HepG2 (cell line): ENCODE data around the gene PLEKHA8. TPM values are rescaled to one million over a fixed set of nuclear protein-coding genes. Genes with fewer than 3 reads are reported as not detected.
A peak's percentile ranks its signal among the peaks of the same experiment; 100 is the strongest.

Experiments
- SRSF4 ChIP-seq: fragments of 200-400 bp; formaldehyde crosslinking; IDR thresholded peaks from one replicate; pipeline ENCODE4 v1.6.1; 2018; ENCODE audit warnings: mild to moderate bottlenecking, low read depth, low read length, moderate library complexity; ENCODE audit not compliant: poor library complexity, severe bottlenecking
- TAF1 ChIP-seq: sonication (generic); formaldehyde crosslinking; IDR thresholded peaks from 2 replicates; pipeline ENCODE4 v1.4.0; 2020; ENCODE audit warnings: missing genetic modification reagents
- ZNF318 ChIP-seq: sonication (generic); formaldehyde crosslinking; IDR thresholded peaks from 2 replicates; pipeline ENCODE4 v1.4.0; 2020; ENCODE audit warnings: mild to moderate bottlenecking, missing genetic modification reagents
- ZNF710 ChIP-seq: sonication (generic); formaldehyde crosslinking; IDR thresholded peaks from 2 replicates; pipeline ENCODE4 v1.5.0; 2020; ENCODE audit warnings: mild to moderate bottlenecking, missing genetic modification reagents, borderline replicate concordance
- polyA plus RNA-seq, 8 experiments: library from polyadenylated mRNA; depleted of rRNA in 3 of 8; stranded (reverse) in 7 of 8; unstranded in 1 of 8; fragments of >200 nt; fragmentation: Illumina TruSeq in 4 of 8; extraction: Trizol in 4 of 8; gene quantifications; 2 replicates each; pipeline versions ENCODE4 v1.2.1 to v1.2.3, GENCODE V29; 2011 to 2016; ENCODE audit warnings: low read depth in 4 of 8, missing spikeins in 1 of 8, mixed read lengths in 1 of 8; ENCODE audit not compliant: insufficient read depth in 1 of 8
- total RNA-seq, 5 experiments: library from RNA; depleted of rRNA; stranded (reverse); fragments of >200 nt; fragmentation: Illumina TruSeq; extraction: Trizol; gene quantifications; 2 replicates each; pipeline ENCODE4 v1.2.3, GENCODE V29; 2016; ENCODE audit warnings: low read depth in 1 of 5
- TF ChIP-seq, protein P1 (sequence below): sonication (generic); formaldehyde crosslinking; IDR thresholded peaks from 2 replicates; pipeline ENCODE4 v1.4.0; 2020; ENCODE audit warnings: mild to moderate bottlenecking, missing genetic modification reagents
- TF ChIP-seq, protein P2 (sequence below): IDR thresholded peaks from 2 replicates; pipeline ENCODE4 v1.6.1; 2016; ENCODE audit warnings: low read depth, missing genetic modification reagents, missing compliant biosample characterization
- TF ChIP-seq, protein P3 (sequence below): IDR thresholded peaks from 2 replicates; pipeline ENCODE4 v1.6.1; 2016; ENCODE audit warnings: missing biosample characterization, missing genetic modification reagents, low read depth

The PLEKHA8 gene
- total and polyA plus RNA-seq, 2 of the 13 experiments (the other 11 are each of a cell fraction or from before 2014, with no cell fraction given), result 12.5 to 26.4 TPM

DNA sequence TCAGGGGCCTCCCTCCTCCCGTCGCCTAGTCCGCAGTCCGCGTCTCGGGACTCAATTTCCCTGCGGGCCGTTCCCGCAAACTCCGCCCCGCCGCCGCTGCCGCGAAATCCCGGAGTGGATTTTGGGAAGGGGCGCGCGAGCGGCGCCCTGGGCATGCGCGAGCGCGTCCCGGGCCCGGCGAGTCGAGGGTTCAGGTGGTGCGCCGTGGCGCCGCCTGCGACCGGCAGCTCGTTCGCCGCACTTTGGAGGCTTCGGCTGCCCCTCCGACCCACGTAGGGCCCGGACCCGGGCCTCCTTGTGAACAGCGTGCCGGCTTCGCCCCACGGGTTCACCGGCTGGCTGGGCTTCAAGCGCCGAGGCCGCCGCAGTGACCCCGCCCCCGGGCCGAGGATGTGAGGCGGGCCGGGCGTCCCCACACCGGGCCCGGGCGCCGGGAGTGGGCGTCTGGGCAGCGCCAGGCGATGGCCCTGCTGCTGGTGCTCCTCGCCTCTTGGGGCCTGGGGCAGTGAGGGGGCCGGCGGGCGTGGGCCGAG lies at the start of gene PLEKHA8 (continued):
- TF ChIP-seq ZNF318 (CRISPR knock-in tag) (peak; percentile 23; the same call in 1 of the 2 replicates), ZNF710 (peak; percentile 76), TAF1 (CRISPR knock-in tag) (peak; percentile 78), SRSF4 (no peak)
- TF ChIP-seq, protein P1, sequence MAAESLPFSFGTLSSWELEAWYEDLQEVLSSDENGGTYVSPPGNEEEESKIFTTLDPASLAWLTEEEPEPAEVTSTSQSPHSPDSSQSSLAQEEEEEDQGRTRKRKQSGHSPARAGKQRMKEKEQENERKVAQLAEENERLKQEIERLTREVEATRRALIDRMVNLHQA (CRISPR knock-in tag), result no peak
- TF ChIP-seq, protein P2, sequence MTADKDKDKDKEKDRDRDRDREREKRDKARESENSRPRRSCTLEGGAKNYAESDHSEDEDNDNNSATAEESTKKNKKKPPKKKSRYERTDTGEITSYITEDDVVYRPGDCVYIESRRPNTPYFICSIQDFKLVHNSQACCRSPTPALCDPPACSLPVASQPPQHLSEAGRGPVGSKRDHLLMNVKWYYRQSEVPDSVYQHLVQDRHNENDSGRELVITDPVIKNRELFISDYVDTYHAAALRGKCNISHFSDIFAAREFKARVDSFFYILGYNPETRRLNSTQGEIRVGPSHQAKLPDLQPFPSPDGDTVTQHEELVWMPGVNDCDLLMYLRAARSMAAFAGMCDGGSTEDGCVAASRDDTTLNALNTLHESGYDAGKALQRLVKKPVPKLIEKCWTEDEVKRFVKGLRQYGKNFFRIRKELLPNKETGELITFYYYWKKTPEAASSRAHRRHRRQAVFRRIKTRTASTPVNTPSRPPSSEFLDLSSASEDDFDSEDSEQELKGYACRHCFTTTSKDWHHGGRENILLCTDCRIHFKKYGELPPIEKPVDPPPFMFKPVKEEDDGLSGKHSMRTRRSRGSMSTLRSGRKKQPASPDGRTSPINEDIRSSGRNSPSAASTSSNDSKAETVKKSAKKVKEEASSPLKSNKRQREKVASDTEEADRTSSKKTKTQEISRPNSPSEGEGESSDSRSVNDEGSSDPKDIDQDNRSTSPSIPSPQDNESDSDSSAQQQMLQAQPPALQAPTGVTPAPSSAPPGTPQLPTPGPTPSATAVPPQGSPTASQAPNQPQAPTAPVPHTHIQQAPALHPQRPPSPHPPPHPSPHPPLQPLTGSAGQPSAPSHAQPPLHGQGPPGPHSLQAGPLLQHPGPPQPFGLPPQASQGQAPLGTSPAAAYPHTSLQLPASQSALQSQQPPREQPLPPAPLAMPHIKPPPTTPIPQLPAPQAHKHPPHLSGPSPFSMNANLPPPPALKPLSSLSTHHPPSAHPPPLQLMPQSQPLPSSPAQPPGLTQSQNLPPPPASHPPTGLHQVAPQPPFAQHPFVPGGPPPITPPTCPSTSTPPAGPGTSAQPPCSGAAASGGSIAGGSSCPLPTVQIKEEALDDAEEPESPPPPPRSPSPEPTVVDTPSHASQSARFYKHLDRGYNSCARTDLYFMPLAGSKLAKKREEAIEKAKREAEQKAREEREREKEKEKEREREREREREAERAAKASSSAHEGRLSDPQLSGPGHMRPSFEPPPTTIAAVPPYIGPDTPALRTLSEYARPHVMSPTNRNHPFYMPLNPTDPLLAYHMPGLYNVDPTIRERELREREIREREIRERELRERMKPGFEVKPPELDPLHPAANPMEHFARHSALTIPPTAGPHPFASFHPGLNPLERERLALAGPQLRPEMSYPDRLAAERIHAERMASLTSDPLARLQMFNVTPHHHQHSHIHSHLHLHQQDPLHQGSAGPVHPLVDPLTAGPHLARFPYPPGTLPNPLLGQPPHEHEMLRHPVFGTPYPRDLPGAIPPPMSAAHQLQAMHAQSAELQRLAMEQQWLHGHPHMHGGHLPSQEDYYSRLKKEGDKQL, result peak; percentile 45; the same call in 1 of the 2 replicates
- TF ChIP-seq, protein P3, sequence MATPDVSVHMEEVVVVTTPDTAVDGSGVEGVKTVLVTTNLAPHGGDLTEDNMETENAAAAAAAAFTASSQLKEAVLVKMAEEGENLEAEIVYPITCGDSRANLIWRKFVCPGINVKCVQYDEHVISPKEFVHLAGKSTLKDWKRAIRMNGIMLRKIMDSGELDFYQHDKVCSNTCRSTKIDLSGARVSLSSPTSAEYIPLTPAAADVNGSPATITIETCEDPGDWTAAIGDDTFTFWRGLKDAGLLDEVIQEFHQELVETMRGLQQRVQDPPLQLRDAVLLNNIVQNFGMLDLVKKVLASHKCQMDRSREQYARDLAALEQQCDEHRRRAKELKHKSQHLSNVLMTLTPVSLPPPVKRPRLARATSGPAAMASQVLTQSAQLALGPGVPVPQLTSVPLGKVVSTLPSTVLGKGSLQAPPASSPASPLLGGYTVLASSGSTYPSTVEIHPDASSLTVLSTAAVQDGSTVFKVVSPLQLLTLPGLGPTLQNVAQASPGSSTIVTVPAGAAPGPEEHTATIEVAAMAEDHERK, result 0 out of 2 replicates have a peak, but pooled peaks have one; percentile 44
